Liver (tissue), 9 donors: Measurements from ENCODE around the gene NBEA. TPM values are rescaled to one million over a fixed set of nuclear protein-coding genes. Genes with fewer than 3 reads are reported as not detected.

Experiments
- DNase-seq: peaks from one replicate; pipeline ENCODE4 v3.0.0-alpha.2; 2017; ENCODE audit warnings: low spot score
- H3K27ac ChIP-seq, 2 donors: one replicate each; pipeline ENCODE4 v1.7.0; 2013; ENCODE audit warnings: inconsistent platforms in 2 of 2, low read length in 2 of 2, control low read depth in 1 of 2, low read depth in 1 of 2, mild to moderate bottlenecking in 1 of 2
- H3K27me3 ChIP-seq, 4 donors: one replicate each; pipeline versions ENCODE4 v1.6.1 to v1.7.0; 2013; ENCODE audit warnings: low read length in 3 of 4, inconsistent platforms in 1 of 4, mild to moderate bottlenecking in 1 of 4, moderate library complexity in 1 of 4; ENCODE audit not compliant: control insufficient read depth in 4 of 4, insufficient read depth in 4 of 4
- H3K36me3 ChIP-seq, 4 donors: one replicate each; pipeline versions ENCODE4 v1.6.1 to v1.7.0; 2013; ENCODE audit warnings: low read length in 3 of 4, mild to moderate bottlenecking in 3 of 4, low read depth in 1 of 4, moderate library complexity in 1 of 4; ENCODE audit not compliant: control insufficient read depth in 4 of 4, insufficient read depth in 3 of 4
- H3K4me1 ChIP-seq, 4 donors: one replicate each; pipeline versions ENCODE4 v1.6.1 to v1.7.0; 2013; ENCODE audit warnings: low read length in 3 of 4, mild to moderate bottlenecking in 3 of 4, moderate library complexity in 1 of 4; ENCODE audit not compliant: control insufficient read depth in 4 of 4, insufficient read depth in 4 of 4
- H3K4me3 ChIP-seq, 3 donors: one replicate each; pipeline versions ENCODE4 v1.6.1 to v1.7.0; 2013; ENCODE audit warnings: low read length in 3 of 3, control low read depth in 1 of 3, low read depth in 1 of 3, mild to moderate bottlenecking in 1 of 3
- H3K9ac ChIP-seq, 2 donors: one replicate each; pipeline ENCODE4 v1.7.0; 2013; ENCODE audit warnings: low read length in 2 of 2, mild to moderate bottlenecking in 2 of 2, moderate library complexity in 2 of 2, control low read depth in 1 of 2, low read depth in 1 of 2
- H3K9me3 ChIP-seq, 4 donors: one replicate each; pipeline versions ENCODE4 v1.6.1 to v1.7.0; 2013; ENCODE audit warnings: low read length in 3 of 4; ENCODE audit not compliant: control insufficient read depth in 4 of 4
- EGR1 ChIP-seq, 2 donors: IDR thresholded peaks; 2 replicates each; pipeline ENCODE4 v1.6.1; 2016 to 2018; ENCODE audit warnings: antibody characterized with exemption in 2 of 2, low read depth in 2 of 2
- FOXA1 ChIP-seq: IDR thresholded peaks from 2 replicates; pipeline ENCODE4 v1.6.1; 2016; ENCODE audit warnings: antibody characterized with exemption
- FOXA2 ChIP-seq: IDR thresholded peaks from 2 replicates; pipeline ENCODE4 v1.6.1; 2016; ENCODE audit warnings: antibody characterized with exemption
- GABPA ChIP-seq, 2 donors: IDR thresholded peaks in 1 of 2; conservative IDR thresholded peaks in 1 of 2; 2 replicates each; pipeline ENCODE4 v1.6.1; 2016; ENCODE audit warnings: antibody characterized with exemption in 2 of 2, mild to moderate bottlenecking in 1 of 2, moderate library complexity in 1 of 2
- HNF4A ChIP-seq, 2 donors: conservative IDR thresholded peaks; 2 replicates each; pipeline ENCODE4 v1.6.1; 2016; ENCODE audit warnings: antibody characterized with exemption in 2 of 2, mild to moderate bottlenecking in 2 of 2
- HNF4G ChIP-seq: IDR thresholded peaks from 2 replicates; pipeline ENCODE4 v1.6.1; 2016; ENCODE audit warnings: antibody characterized with exemption
- JUND ChIP-seq, 2 donors: IDR thresholded peaks; 2 replicates each; pipeline ENCODE4 v1.6.1; 2016; ENCODE audit warnings: antibody characterized with exemption in 2 of 2
- NR2F2 ChIP-seq: IDR thresholded peaks from 2 replicates; pipeline ENCODE4 v1.6.1; 2016; ENCODE audit warnings: antibody characterized with exemption
- RAD21 ChIP-seq, 2 donors: IDR thresholded peaks; 2 replicates each; pipeline ENCODE4 v1.6.1; 2016; ENCODE audit warnings: antibody characterized with exemption in 2 of 2, mild to moderate bottlenecking in 2 of 2
- RXRA ChIP-seq, 2 donors: IDR thresholded peaks; 2 replicates each; pipeline ENCODE4 v1.6.1; 2017 to 2018; ENCODE audit warnings: antibody characterized with exemption in 2 of 2, mild to moderate bottlenecking in 1 of 2
- SP1 ChIP-seq: IDR thresholded peaks from 2 replicates; pipeline ENCODE4 v1.6.1; 2018; ENCODE audit warnings: antibody characterized with exemption, mild to moderate bottlenecking
- TAF1 ChIP-seq: conservative IDR thresholded peaks from 2 replicates; pipeline ENCODE4 v1.6.1; 2016; ENCODE audit warnings: antibody characterized with exemption, mild to moderate bottlenecking
- YY1 ChIP-seq: IDR thresholded peaks from 2 replicates; pipeline ENCODE4 v1.6.1; 2016; ENCODE audit warnings: antibody characterized with exemption, mild to moderate bottlenecking
- WGBS: extraction: QIAGEN DNeasy Blood & Tissue Kit; methylation state at CpG from one replicate; pipeline ENCODE4 v1.1.7; 2013; 5-methylcytosine and 5-hydroxymethylcytosine counted together
- polyA plus RNA-seq, 2 donors: library from polyadenylated mRNA; stranded (reverse) in 1 of 2; unstranded in 1 of 2; fragments of 200-250 nt in 1 of 2; fragments of >200 nt in 1 of 2; fragmentation: Nextera tagmentation in 1 of 2; extraction: Ambion mirVana in 1 of 2; gene quantifications; one replicate each; pipeline versions ENCODE4 v1.2.1 to v1.2.3, GENCODE V29; 2013 to 2015
- total RNA-seq, 2 donors: library from RNA; depleted of rRNA; stranded (reverse); fragments of >200 nt; gene quantifications; one replicate each; pipeline ENCODE4 v1.2.3, GENCODE V29; 2014
- TF ChIP-seq, protein P1 (sequence below): IDR thresholded peaks from 2 replicates; pipeline ENCODE4 v1.6.1; 2016; ENCODE audit warnings: antibody characterized with exemption
- TF ChIP-seq, protein P2 (sequence below): fragments of 150-350 bp; IDR thresholded peaks from 2 replicates; pipeline ENCODE4 v1.5.1; 2017; ENCODE audit warnings: improper control_type of control experiment, low read depth, low read length; ENCODE audit not compliant: missing input control
- TF ChIP-seq, protein P3 (sequence below): IDR thresholded peaks from 2 replicates; pipeline ENCODE4 v1.6.1; 2016; ENCODE audit warnings: antibody characterized with exemption, mild to moderate bottlenecking
- TF ChIP-seq, protein P4 (sequence below): IDR thresholded peaks from 2 replicates; pipeline ENCODE4 v1.6.1; 2016; ENCODE audit warnings: antibody characterized with exemption
- TF ChIP-seq, protein P5 (sequence below): IDR thresholded peaks from 2 replicates; pipeline ENCODE4 v1.6.1; 2016; ENCODE audit warnings: antibody characterized with exemption
- donor health status: healthy.
- donor health status: healthy.
- donor health status: healthy.
- donor health status: healthy.
- donor health status: healthy.

Gene NBEA
- total and polyA plus RNA-seq, 4 donors: 0.24 to 3.5 (median 1.4) TPM

DNA sequence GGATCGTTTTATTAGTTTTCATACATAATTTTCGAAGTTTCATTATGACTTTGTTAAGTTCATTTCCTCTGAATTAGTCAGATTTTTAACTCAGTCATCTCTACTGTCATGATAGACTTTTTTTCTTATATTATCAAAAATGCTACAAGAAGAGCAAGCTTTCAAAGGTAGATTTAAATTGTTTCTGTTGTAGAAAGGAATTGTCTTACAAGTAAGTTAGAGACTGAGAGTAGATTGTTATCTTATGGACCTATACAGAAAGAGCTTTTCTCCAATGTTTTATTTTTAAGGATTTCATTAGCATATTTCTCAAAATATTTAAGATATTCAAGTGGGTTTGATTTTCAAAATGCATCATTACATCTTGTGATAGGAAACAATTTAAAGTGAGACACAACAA, 531.7 kb downstream of the NBEA start:
- Histone ChIP-seq H3K9me3 (peaks cover 0 to 3% (median under 1%) of the 10 kb centered on the region in 4 donors), H3K27ac (no peak overlapping the region), H3K36me3 (no peaks in the 10 kb centered on the region), H3K4me1 (peaks cover 8 to 18% (median 17%) of the 10 kb centered on the region in 4 donors), H3K9ac (no peak overlapping the region), H3K4me3 (no peak overlapping the region), H3K27me3 (peaks cover 3 to 22% (median 15%) of the 10 kb centered on the region in 4 donors)
- 70% methylated on average over 2 of the region's 2 CpGs for WGBS
- no peak for DNase-seq
- TF ChIP-seq FOXA2 (no peak), GABPA (IDR thresholded peaks at IDR 0.05 in 1 of 2, conservative IDR thresholded peaks at IDR 0.05 in 1 of 2) (no peak), NR2F2 (no peak), HNF4A (conservative IDR thresholded peaks at IDR 0.05) (no peak), JUND (IDR thresholded peaks at IDR 0.05) (no peak), SP1 (no peak), HNF4G (no peak), FOXA1 (no peak), RXRA (IDR thresholded peaks at IDR 0.05) (no peak), RAD21 (IDR thresholded peaks at IDR 0.05) (no peak), YY1 (no peak), EGR1 (IDR thresholded peaks at IDR 0.05; ENCODE audit: low read depth in 2 of 2) (no peak), TAF1 (no peak)
- TF ChIP-seq, protein P1, sequence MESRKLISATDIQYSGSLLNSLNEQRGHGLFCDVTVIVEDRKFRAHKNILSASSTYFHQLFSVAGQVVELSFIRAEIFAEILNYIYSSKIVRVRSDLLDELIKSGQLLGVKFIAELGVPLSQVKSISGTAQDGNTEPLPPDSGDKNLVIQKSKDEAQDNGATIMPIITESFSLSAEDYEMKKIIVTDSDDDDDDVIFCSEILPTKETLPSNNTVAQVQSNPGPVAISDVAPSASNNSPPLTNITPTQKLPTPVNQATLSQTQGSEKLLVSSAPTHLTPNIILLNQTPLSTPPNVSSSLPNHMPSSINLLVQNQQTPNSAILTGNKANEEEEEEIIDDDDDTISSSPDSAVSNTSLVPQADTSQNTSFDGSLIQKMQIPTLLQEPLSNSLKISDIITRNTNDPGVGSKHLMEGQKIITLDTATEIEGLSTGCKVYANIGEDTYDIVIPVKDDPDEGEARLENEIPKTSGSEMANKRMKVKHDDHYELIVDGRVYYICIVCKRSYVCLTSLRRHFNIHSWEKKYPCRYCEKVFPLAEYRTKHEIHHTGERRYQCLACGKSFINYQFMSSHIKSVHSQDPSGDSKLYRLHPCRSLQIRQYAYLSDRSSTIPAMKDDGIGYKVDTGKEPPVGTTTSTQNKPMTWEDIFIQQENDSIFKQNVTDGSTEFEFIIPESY: no peak
- TF ChIP-seq, protein P2, sequence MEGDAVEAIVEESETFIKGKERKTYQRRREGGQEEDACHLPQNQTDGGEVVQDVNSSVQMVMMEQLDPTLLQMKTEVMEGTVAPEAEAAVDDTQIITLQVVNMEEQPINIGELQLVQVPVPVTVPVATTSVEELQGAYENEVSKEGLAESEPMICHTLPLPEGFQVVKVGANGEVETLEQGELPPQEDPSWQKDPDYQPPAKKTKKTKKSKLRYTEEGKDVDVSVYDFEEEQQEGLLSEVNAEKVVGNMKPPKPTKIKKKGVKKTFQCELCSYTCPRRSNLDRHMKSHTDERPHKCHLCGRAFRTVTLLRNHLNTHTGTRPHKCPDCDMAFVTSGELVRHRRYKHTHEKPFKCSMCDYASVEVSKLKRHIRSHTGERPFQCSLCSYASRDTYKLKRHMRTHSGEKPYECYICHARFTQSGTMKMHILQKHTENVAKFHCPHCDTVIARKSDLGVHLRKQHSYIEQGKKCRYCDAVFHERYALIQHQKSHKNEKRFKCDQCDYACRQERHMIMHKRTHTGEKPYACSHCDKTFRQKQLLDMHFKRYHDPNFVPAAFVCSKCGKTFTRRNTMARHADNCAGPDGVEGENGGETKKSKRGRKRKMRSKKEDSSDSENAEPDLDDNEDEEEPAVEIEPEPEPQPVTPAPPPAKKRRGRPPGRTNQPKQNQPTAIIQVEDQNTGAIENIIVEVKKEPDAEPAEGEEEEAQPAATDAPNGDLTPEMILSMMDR: no peak
- TF ChIP-seq, protein P3, sequence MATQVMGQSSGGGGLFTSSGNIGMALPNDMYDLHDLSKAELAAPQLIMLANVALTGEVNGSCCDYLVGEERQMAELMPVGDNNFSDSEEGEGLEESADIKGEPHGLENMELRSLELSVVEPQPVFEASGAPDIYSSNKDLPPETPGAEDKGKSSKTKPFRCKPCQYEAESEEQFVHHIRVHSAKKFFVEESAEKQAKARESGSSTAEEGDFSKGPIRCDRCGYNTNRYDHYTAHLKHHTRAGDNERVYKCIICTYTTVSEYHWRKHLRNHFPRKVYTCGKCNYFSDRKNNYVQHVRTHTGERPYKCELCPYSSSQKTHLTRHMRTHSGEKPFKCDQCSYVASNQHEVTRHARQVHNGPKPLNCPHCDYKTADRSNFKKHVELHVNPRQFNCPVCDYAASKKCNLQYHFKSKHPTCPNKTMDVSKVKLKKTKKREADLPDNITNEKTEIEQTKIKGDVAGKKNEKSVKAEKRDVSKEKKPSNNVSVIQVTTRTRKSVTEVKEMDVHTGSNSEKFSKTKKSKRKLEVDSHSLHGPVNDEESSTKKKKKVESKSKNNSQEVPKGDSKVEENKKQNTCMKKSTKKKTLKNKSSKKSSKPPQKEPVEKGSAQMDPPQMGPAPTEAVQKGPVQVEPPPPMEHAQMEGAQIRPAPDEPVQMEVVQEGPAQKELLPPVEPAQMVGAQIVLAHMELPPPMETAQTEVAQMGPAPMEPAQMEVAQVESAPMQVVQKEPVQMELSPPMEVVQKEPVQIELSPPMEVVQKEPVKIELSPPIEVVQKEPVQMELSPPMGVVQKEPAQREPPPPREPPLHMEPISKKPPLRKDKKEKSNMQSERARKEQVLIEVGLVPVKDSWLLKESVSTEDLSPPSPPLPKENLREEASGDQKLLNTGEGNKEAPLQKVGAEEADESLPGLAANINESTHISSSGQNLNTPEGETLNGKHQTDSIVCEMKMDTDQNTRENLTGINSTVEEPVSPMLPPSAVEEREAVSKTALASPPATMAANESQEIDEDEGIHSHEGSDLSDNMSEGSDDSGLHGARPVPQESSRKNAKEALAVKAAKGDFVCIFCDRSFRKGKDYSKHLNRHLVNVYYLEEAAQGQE: no peak
- TF ChIP-seq, protein P4, sequence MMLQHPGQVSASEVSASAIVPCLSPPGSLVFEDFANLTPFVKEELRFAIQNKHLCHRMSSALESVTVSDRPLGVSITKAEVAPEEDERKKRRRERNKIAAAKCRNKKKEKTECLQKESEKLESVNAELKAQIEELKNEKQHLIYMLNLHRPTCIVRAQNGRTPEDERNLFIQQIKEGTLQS: no peak
- TF ChIP-seq, protein P5, sequence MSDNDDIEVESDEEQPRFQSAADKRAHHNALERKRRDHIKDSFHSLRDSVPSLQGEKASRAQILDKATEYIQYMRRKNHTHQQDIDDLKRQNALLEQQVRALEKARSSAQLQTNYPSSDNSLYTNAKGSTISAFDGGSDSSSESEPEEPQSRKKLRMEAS: no peak
